Hepatic stellate cell (primary cell): ENCODE measurements around the gene KCNQ1.

ENCODE experiments used
- DNase-seq: peaks from one replicate; pipeline ENCODE4 v3.0.0; 2011; ENCODE audit warnings: low spot score

The KCNQ1 gene

DNA sequence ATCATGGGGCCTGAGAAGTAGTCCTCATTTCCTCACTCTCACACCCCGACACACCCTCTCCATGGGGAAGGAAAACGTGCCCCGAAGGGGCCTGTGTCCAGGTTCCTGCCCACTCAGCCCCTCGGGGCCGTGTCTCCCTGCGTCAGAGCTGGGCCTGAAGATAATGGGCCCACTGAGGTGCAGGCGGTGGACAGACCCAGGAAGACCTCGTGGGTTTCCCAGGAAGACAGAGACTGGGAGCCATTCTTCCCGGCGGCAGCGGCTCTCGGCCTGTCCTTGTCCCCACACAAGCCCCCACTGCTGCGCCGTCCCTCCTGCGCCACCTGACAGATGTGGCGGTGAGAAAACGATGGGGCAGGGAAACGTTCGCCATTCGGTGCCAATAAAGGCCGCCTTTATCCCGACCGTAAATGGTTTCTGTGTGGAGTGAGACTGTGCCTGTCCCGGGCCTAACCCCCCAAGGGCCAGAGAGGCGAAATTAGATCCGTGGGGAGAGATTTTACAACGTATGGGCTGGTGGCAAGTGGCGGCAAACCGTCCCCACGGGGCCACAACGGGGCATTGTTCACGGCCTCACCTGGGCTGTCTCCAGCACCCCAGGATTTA, 351.8 kb downstream of the KCNQ1 start:
- no peak for DNase-seq

DNA sequence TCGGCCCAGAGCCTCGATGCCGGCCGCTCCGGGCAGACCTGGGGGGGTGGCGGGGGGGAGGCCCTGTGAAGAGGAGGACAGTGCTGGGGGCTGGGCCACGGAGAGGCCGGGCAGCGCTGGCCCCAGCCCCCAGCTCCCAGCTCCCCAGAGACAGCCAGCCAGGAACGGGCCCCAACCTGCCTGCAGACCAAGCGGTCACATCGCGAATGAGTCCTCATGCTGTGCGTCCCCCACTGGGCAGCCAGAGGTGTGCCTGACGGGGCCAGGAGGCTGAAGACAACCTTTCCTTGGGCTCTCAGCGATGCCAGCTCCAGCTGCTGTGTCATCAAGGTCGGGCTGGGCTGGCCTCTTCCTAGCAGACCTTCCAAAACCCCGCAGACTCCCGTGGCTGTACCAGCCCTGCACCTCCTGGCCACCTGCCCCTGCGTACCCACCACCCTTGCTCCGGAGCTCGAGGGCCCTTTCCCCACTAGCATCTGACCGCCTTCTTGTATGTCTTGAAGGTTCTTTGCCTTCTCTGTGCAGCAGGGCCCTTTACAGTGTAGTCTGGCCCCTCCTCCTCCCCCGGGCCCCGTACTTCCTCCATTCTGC, 352.4 kb downstream of the KCNQ1 start:
- no peak for DNase-seq

GRCh38 chr11:2797741-2798361, 353.0 kb downstream of the KCNQ1 start:
- DNase-seq = no peak

DNA sequence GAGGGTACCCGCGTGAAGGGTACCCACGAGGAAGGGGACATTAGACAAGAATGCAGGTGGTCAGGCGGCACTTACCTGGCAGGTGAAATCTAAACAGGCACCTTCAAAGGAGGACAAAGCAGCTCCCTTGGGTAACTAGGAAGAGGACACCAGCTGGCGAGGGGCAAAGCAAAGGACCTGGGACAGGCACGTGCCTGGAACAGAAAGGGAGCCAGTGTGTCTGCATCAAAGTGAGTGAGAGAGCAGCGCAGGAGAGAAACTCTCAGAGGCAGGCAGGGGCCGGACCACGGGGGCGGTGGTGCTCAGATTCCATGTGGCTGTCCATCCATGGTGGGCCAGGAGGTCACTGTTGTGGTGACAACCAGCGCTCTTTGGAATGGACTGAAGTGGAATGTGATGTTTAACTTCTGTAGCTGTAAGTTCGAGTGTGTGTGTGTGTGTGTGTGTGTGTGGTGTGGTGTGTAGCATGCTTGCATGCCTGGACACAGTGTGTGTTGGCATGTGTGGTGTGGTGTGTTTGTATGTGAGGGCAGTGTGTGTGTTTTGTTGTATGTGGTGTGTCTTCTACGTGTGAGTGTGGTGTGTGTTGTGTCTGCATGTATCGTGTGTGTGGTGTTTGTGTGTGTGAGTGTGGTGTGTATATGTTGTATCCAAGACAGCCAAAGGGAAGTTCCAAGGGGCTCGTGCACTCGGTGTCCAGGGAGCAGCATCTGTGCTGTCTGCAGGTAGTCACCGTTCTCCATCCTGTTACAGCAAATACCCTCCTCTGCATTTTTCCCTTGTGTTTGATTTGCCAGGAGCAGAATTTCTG, 354.3 kb downstream of the KCNQ1 start:
- DNase-seq = no peak

DNA sequence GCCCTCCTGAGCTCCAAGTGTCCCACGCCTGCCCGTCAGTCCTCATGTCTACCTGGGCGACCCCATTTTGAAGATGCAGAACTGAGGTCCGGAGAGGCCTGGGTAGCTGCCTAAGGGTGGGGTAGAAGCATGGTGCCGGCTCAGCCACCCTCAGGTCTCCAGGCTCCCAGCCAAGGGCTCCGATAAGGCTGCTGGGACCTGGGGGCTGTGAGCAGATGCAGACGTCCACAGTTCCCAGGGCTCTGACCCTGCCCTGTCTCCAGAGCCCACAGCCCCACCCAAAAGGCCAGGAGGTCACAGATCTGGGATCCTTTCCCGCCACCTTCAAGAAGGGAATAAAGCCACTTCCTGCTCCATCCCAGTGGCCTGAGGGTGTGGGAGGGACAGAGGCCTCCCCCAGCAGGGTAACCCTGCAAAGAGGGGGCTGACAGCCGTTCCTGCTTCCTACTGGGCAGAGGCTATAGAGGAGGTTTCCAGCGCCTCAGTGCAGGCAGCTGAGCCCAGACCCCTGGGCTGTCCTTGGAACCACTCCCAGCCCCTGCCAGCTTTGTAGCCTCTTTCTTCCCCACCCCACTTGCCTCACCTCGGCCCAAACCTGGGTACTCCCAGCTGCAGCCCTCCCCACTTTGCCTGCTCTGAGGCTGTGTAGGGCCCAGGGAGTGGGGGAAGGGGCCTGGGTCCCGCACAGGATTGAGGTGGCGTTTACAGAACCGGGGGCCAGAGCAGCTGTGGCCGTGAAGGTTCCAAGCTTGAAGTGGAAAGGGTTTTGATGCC, 355.3 kb downstream of the KCNQ1 start:
- no peak for DNase-seq

GRCh38 chr11:2800655-2801531, 356.1 kb downstream of the KCNQ1 start:
- no peak for DNase-seq

DNA sequence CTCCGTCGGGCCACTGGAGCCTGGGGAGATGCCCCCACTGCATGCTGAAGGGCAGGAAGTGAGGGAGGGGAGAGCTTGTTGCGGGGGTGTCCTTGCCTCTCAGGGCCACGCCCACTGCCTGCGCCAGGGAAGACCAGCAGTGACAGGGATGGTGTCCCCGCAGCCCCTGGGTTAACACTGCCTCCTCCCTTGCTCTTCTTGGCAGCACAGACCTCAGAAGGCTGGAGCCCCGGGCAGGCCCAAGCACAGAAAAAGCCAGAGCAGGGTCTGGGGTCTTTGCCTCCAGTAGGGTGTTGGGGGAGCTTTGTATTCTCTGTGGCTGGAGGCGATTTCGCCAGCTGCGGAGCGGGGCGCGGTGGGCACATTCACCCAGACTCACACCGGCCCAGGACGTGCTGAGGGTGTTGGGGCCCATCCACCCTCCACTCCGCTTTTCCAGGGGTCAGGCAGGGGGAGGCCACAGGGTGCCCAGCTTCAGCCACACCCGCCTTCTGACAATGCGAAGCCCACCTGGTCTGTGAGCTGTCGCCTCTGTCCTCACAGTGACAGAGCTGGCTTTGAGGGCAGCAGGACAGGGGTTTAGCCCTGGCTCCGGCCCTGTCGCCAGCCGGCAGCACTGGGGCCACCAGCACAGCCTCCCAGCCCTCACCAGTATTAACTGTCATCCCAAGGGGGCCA, 357.0 kb downstream of the KCNQ1 start:
- no peak for DNase-seq

GRCh38 chr11:2802389-2803185, 357.8 kb downstream of the KCNQ1 start:
- DNase-seq = no peak

GRCh38 chr11:2803186-2804091, 358.6 kb downstream of the KCNQ1 start:
- DNase-seq = no peak

DNA sequence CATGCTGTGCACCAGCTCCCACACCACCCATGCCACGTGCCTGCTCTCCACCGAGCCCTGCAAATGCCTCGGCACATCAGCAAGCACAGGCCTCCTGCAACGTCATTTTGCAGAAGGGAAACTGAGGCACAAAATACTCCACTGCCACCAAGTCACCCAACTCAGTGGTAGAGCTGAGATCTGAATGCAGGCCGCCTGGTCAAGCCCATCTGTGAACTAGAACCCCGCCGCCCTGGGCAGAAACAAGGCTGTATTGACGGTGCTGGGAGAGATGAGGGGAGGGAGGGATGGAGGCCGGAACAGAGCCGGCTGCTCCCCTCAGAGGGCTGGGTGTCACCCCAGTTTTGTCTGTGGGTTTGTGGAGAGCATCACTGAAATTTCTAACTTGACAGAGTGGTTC, 359.4 kb downstream of the KCNQ1 start:
- no peak for DNase-seq

DNA sequence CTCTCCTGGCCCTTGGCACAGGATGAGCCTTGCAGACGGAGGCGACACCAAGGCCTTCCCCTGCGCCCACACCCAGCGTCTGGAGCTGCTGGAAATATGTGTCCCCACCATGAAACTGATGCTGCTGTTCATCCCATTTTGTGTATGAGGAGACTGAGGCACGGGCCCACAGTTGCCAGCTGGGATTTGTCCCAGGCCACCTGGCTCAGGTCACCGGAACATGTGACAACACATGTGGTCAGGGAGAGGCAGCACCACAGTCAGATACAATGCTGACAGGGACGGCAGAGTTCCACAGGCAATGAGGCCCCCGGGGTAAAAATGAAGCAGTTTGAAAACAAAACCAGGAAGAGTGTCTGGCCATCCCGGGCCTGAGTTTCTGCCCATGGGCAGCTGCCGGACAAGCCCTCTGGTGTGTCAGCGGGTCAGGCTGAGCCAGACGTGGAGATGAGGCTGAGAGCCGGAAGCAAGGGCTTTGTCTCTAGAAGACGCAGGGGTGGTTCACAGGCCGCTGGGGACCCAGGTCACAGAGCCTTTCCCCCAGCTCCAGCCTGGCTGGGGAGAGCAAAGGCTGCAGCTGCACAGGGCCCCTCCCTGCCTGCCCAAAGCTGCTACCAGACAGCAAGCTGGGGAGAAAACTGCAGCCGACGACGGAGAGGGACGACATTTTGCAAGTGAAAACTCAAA, 360.0 kb downstream of the KCNQ1 start:
- no peak for DNase-seq

DNA sequence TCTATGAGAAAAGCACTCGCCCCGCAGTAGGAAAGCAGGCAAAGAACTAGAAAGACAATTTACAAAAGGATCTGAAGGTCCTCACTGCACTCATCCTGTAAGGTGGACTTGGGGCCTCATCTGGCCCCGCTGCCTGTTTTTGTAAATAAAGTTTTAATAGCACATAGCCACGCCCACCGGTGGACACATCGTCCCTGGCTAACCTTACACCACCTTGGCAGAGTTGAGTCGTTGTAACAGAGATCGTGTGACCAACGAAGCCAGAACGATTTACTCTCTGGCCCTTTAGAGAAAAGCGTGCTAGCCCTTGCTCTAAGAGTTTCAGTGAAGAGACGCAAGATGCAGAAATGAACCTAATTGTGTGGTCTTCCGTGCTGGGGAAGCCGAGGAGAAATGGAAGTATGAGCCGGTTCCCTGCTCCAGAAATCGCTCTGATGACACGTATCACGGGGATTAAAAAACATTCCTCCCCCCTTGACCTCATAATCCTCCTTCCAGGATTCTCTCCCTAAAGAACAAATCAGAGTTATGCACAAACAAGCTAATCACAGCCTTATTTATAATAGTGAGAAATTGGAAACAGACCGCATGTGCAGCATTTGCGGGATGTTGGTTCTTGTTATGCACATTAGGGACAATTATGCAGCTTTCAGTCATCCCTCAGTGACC, 360.7 kb downstream of the KCNQ1 start:
- no peak for DNase-seq

GRCh38 chr11:2806351-2807024, 361.7 kb downstream of the KCNQ1 start:
- no peak for DNase-seq

DNA sequence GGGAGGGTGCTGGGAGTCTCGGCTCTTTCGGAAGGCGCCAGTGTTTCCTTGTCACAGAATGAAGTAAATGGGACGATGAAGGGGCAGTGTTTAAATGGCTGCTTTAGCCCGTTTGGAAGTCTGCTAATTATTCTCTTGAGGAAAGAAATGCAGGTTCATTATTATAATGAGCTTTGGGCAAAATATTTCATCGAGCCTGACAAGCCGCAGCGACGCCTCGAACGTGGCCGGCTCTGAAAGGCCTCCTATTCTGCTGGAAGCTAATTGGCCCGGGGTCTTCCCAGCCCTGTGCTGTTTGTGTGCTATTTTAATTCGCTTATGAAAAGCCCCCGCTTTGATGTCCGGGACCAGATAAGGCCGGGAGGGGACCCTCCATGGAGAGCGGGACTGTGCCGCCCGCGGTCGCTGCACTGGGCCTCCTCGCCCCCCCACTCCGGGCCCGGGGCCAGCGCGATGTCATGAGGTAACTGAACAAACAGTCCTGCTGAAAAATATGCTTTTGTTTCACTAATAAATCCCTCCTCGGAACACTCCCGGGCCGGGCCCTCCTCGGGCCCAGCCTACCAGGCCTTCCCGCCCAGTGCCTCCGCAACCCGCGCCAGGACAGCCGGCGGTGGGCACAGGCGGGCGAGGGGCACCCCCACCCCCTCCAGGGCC, 362.3 kb downstream of the KCNQ1 start:
- no peak for DNase-seq

DNA sequence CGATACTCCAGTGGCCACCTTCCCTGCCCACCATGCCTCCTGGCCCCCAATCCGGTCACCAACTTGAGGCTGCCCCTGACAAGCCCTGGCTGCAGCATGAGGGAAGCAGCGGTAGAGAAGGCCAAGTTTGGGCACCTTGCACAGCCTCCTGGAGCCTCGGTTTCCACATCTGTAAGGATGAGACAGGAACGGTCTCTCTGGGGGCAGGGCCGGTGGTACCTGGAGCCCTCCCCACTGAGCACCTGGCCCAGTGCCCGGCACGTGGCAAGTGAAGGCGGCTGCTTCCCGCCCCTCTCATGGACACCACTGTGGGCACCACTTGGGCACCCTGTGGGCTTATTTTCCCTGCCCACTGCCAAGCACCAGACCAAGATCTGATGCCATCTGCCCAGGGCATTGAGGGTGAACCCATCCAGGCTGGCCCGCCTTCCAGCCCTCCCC, 363.0 kb downstream of the KCNQ1 start:
- no peak for DNase-seq
